DMS 273 (cell line): ENCODE data around the gene SP7.
A peak's percentile ranks its signal among the peaks of the same experiment; 100 is the strongest.
"Not testable (repeated sequence)": the region's sequence is repeated elsewhere in the genome, so short reads cannot be mapped to it uniquely, and the experiment has no call there.

Experiments used
- DNase-seq: peaks from one replicate; lab custom pipeline; 2025; ENCODE audit not compliant: unreplicated experiment; lab: John Stamatoyannopoulos, UW

SP7 gene

DNA sequence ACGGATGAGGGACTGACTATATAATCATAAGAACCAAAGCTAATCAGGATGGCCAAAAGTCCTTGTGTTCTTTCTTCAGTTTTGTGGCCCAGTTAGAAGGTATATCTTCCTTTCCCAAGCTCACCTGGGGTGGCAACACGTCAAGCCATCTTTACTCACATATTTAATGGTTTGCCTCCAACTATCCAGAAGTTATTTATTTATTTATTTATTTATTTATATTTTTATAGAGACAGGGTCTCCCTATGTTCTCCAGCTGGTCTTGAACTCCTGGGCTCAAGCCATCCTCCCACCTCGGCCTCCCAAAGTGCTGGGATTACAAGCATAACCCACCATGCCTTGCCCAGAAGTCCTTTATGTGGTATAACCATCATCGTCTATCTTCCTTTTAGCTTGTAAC is 11.8 kb upstream of the SP7 start:
- no peak for DNase-seq

DNA sequence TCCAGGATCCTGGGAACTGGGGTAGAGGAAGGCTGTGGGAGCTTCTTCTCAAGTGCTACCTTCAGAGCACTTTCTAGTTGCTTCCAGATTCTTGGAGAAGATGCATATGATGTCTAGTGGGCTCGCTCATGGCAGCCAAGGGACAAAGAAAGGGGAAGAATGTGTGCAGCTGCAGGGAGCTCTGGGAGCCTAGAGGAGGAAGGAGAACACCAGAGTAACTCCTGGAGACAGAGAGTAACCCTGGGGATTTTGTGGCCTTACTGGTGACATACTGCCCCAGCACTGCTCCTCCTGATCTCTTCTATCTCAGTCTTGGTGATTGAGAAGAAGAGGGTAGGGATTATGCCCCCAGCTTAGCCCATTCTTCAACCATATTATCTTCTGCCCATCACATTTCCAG is 10.3 kb upstream of the SP7 start:
- no peak for DNase-seq

DNA sequence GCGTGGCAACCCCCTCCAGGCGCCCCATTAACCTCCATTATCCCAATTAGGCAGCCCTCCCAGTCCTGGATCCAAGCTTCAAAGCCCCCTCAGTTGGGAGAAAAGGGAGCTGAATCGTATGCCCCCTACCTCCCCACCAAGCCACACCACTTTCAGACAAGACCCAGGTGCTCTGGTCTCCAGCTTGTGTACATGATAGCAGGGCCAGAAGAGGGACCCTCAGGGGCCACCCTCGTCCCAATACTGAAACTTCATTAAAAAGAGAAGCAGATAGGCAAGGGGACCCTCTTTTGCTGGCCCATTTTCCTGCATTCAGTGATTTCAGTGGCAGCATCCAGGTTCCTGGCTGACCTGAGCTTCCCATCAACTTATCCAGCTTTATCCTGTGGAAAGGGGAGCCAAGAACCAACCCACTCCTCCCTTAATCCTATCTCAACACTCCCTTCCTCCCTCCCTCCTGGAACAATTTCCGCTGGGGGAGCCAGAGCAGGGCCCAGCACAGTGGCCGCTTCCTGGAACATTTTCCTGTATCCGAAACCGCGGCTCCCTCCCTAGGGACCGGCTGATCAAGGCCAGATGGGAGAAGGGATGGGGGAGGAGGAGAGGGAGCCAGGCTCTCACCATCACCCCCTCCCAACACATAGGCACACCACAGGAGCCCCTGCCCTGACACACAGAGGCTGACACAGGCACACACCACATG is 9.5 kb upstream of the SP7 start:
- DNase-seq: peak; percentile 59

DNA sequence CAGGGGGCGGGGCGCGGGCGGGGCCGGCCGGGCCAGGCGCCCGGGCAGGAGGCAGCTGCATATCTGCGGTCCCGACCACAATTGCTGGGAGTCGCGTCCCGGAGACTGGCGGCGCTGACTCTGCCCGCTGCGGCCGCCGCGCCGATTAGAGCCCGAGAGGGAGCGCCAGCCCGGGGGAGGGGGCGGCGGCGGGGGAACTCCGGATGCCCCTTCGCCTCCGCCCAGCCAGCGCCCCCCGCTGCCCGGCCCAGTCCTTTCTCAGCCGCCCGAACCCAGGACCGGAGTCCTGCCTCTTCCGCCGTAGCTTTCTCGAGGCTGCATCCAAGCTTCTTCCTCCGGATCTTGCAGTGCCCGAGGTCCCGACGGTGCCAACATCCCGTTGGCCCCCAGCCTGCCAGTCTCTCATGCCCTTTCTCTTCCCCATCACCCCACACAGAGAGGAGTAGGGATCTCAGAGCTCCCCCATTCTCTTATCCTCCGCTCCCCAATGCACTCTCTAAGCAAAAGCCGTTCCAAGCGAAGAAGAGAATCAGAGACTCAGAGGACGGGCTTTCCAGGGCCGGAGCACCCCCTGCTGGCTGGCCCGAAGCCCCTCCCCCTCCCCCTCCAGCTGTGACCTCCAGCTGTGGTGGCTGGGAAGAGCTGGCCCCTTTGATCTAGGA is 8.8 kb upstream of the SP7 start:
- DNase-seq: peak; percentile 74

DNA sequence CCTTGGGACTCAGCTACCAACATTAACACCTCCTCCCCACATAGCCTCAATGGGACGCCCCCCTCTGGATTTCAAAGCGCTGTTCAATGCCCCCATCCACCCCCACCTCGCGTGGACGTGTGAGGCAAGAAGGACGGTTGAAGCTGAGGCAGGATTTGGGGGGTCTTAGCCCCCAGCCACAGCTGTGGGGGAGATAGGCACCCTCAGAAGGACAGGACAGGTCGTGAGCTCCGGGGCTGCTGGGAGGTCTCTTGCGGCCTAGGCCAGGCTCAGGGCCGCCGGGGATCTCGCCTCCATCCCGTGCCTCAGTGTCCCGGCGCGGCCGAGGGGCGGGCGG is 8.3 kb upstream of the SP7 start:
- DNase-seq: no peak

DNA sequence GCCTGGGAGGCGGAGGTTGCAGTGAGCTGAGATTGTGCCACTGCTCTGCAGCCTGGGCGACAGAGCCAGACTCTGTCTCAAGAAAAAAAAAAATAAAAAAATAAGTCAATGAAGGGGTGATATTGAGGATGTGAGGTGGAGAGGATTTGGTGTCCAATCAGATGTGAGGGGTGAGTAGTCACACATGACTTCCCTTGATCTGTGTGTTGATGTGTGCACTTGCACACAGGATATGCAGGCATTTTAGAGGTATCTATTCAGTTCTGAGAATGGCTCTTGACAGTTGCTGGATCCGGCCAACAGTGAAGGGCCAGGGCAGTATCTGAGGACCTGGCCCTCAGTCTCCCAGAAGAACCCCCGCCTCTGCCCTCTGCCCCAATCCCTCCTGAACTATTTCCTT is 7.8 kb upstream of the SP7 start:
- no peak for DNase-seq

DNA sequence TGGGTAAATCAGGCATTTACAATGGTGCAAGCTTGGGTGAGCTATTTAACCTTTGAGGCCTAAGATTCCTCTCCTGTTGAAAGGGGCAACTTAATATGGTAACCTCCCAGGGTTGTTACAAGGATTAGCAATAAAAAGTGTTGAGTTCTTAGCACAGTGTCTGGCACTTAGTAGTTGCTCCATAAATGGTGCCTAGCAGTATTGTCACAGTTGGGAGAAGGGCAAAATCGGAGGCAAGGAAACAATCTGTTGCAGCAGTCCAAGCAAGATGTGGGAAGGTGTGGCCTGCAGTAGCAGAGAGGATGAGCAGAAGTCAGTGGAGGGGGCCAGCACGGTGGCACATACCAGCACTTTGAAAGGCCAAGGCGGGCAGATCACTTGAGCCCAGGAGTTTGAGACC is 7.3 kb upstream of the SP7 start:
- no peak for DNase-seq

DNA sequence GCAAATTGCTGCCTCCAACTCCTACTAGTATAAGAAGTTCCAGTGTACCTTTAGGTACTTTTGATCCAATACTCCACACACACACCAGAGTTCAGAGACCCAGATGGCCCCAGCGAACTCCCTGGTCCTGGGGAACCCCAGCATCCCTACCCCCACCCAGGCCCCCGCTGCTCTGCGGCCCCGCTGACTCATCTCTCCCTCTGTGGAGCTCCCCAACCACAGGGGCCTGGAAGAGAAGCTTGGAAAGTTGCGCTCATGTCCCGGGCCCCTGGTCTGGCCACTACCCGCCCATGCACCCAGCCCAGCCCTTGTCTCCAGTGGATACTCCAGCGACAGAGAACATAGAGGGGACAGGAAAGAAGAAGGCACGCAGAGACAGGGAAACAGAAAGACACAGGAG is 4.2 kb upstream of the SP7 start:
- no peak for DNase-seq

DNA sequence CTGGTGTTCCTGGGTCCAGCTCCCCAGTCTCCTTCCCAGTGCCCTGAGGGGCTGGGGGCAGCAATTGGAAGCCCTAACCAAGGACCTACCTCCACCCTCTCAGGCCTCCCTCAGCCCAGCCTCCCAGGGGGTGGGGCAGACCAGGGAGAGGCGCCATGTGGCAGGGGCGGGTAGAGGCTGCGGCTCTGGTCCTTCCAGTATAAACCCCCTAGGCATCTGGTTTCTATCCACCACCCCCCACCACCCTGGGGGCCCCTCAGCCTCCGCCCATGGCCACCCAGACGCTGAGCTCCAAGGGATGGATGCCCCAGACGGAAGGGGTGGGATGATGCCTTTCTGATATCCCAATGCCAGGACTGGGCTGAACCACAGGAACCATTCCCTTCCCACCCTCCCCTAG is 2.8 kb upstream of the SP7 start:
- DNase-seq: no peak

DNA sequence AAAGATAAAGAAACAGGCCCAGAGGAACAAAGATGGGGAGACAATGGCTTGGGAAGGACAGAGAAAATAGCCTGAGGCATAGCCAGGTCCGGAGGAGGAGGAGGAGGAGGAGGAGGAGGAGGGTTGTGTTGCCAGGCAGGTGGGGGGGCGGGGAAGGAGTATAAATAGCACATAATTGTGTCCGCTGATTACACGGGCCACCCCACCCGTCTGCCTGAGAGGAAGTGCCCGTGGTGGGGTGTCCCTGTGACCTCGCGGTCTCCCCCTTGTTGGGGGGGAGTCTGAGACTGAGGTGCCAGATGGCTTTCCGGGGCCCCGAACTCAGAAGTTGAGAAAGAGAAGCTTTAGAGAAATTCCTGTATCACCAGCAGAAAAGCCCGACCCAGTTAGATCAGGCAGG is 1.9 kb upstream of the SP7 start:
- DNase-seq: no peak

DNA sequence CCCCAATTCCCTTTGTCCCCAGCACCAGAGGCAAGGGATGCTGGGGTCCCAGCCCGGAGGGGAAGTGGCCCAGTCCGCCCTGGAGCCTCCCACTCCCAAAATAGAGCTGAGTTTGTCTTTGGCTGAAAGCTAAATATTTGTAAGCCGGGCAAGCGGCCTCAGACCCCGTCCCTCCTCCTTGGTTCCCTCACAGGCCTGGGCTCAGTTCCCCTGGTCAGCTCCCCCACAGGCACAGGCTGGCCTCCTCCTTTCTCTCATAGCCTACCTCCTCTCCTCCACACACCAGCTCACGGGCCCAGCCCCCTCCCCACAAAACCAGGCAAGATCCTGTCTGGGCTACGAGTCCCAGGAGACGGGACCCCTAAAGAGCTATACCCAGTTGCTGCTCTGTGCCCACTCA is 1.3 kb downstream of the SP7 start:
- DNase-seq: no peak

DNA sequence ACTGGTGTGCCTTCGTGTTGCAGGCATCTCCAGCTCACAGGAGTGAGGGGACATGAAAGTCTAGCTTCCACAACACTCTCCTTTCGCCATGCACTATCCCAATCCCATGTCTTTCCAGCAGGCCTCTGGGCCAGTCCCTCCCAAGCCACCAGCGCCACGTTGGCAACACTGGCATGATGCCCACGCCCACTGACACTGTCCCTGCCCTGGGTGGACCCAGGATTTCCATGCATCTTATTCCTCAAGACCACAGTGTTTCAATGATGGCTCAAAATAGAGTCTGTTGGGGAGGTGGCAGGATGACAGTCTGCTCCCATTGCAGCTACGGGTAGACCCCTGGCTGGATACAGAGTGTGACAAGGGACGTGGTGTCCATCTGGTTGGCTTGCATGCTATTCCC is 2.3 kb downstream of the SP7 start:
- no peak for DNase-seq

DNA sequence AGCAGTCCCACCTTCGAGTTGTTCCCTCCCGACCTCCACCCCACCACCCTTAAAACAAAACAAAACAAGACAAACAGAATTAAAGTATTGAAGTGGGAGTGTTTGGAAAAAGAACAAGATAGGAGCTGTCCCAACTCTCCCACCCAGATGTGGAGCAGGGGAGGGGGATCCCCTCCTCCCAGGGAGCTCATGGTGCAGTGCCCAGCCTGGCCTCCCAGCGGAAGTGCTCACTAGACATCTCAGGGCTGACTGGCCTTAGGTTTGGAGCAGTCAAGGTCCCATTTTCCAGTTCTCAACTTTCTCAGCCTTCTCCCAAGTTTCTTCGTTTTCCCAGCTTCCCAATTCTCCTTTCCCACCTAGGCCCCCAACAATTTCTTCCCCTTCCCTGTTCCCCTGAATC is 2.9 kb downstream of the SP7 start:
- DNase-seq: no peak

DNA sequence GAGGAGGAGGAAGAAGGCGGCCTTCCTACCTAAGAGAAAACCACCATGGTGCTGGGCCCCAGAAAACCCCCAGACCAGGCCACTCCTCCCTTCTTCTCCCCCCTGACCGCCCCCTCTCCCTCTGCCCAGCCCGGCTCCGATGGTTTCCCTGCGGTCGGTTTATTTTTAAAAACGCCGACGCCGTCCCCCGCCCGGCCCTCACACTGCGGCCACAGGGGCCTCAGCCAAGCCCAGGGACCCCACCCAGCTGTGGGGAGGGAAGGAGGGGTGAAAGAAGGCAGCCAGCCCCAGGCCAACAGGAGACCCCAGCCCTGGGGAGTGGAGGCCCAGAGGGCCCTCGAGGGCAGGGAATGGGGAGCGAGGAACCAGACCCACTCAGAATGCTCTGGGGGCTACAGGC is 3.4 kb downstream of the SP7 start:
- no peak for DNase-seq

DNA sequence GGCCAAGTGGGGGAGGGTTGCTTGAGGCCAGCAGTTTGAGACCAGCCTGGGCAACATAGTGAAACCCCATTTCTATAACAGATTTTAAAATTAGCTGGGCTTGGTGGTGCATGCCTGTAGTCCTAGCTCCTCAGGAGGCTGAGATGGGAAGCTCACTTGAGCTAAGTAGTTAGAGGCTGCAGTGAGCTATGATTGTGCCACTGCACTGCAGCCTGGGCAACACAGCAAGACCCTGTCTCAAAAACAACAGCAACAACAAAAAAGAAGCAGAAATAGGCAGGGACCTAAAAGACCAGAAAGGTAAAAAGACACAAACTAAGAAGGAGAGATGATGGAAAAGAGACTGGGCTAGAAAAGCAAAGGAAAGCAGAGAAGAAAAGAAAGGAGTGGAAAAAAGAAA is 3.8 kb downstream of the SP7 start:
- DNase-seq: not testable (repeated sequence)

DNA sequence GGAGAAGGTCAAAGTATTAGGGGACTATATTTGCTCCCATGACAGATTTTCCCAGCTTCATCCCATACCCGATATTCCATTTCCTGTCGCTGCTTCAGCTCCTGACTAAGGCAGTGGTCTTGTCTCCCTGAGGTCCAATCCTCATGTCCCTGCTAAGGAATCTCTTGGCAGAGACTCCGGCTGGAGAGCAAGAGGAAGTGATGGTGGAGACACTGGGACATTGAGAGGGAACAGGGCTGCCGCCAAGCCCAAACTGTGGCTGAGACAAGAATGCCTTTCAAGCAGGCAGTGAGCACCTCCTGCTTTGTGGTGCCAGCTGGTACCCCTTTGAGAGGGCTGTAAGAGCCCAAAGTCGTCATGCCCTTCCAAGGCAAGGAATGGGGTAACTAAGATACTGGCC is 5.5 kb downstream of the SP7 start:
- DNase-seq: no peak

DNA sequence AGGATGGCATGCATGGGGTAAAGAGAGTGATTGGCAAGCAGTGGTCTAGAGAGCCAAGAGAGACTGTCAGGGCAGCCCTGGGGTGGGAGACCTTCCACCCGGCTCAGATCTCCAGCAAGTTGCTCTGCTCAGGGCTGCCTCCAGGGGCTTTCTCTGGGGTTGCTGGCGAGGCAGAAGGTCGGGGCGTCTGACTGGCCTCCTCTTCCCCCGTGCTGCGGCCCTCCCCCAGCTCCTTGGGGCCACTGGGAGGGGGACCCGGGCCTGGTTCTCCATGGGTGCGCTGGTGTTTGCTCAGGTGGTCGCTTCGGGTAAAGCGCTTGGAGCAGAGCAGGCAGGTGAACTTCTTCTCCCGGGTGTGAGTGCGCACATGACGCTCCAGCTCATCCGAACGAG is 8.1 kb downstream of the SP7 start:
- DNase-seq: no peak

DNA sequence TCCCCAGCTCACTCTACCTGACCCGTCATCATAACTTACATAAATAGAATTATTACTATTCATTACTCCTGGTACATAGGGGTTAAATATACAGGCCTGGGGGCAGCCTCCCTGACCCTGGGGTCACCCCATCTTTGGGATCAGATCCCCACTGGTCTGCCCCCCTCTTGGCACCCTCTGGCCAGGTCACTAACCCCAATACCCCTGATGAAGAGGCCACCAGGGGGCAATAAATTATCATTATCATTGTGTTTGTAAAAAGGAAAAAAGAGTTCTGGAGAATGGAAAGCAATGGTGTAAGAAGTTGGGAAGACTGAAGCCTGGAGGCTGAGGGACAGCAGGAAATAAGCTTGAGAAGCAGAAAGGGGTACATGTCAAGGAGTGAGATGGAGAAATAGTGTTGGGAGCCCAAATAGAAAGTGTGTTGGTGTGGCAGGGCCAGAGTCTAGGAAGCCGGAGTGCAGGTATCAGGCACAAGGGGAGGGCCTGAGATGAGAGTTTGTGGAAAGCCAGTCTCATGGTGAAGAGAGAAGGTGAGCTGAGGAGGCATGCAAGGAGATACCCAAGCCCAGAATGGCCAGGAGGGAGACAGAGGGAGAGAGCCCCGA is 8.6 kb downstream of the SP7 start:
- peak; percentile 34 for DNase-seq

DNA sequence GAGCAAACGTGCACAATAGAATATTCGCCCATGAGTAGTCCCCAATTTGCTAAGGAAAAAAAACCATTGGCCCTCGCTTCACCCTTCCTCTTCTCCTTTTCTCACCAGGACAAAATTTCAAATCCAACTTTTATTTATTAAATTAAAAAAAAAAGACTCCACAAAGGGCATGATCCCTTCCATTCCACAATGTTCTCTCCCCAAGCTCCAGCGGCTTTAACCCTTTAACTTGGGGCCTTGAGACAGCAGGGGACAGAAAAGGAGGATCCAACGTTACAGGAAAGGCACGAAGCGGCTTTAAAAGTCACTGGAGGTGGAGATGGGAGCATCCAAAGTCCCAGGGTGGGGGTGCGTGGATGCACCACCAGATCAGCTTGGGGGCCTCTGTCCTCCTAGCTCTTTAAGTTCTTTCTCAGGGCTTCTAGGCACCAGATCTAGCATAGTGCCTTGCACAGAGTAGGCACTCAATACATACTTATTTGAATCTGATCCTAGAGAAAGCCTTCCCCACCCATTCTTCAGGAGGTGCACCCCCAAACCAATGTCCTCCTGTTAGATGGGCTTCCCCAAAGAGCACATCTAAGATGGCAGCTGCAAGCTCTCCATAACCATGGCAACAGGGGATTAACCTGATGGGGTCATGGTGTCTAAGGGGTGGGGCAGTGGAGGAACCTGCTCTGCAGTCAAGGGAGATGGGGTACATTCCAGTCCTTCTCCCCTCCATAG is 9.5 kb downstream of the SP7 start:
- DNase-seq: no peak

DNA sequence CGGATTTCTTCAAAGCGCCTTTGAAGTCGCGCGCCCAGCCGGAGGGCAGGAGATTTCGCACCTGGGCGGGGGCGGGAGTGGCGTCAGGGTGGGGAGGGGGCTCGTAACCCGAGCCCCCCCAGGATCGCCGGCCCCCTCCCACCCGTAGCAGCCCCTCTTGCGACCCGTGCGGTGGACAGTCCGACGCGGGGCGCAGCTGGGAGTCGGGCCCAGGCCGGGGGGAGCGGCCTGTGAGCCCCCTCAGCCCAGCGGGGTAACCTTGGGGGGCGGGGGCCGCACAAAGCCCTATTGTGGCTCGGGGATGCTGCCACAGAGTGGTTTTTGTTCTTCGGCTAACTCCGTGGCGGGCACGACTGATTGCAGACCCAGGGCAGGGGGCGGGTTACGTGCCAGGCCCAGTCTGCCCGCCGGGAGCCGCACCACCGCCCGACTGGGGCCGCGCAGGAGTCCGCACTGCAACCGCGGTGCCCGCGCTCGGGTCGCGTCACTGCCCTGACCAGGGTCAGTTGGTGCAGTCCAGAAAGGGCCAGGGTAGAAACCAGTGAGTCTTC is 10.6 kb downstream of the SP7 start:
- no peak for DNase-seq

DNA sequence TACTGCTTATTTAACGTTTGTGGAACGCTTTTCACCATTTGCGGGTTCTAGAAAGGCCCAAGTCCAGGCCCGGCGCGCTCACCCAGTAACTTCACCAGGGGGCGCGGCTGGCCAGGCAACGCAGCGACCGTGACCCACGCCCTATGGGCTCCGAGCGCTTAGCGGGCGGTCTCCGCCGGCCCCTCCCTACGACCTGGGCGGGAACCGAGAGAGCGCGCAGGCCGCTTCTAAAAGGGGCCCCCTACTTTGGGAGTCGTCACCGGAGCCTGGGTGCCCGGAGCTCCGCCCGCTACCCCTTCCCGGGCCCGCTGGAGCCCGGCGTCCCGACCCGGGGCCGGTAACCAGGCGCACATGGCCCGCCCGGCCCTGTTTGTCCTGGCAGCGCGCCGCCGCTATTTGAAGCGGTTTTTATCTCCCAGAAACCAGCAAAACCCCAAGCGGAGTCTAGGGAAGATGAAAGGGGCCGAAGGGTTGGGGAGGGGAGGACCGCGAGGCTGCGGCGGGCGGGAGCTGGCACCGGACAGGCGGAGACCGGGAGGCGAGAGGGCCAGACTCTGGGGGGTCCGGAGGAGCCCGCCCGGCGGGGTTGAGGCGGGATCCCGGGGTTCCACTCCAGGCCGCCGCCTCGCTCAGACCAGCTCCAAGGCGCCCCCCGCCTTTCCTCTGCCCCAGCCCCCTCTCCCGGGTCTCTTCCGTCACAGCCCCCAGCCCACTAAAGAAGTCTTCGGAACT is 11.2 kb downstream of the SP7 start:
- peak; percentile 93 for DNase-seq
